Caco-2 (cell line): ENCODE data around the gene TPO. TPM values are rescaled to one million over a fixed set of nuclear protein-coding genes. Genes with fewer than 3 reads are reported as not detected.

Experiments used
- BruUV-seq: library from RNA; stranded (reverse); fragments of 400-500 nt; replicated peaks from 2 replicates; lab custom pipeline; 2021; lab: Mats Ljungman, UMichigan
- CTCF ChIA-PET: fragments of 300-600 bp; sonication (Branson Sonifier 250); formaldehyde crosslinking; loops from one replicate; lab custom pipeline; 2022; ENCODE audit warnings: antibody characterized with exemption; lab: Charles Lee
- POLR2A ChIA-PET: fragments of 300-600 bp; sonication (Branson Sonifier 250); formaldehyde crosslinking; loops from one replicate; lab custom pipeline; 2022; ENCODE audit warnings: antibody characterized with exemption; lab: Charles Lee
- DNase-seq, 2 experiments: peaks; one replicate each; pipeline versions ENCODE4 v3.0.0 to v3.0.0-alpha.2; 2020 to 2022
- H3K27me3 ChIP-seq: replicated peaks from 2 replicates; pipeline ENCODE4 v1.6.0; 2011; ENCODE audit warnings: low read length; ENCODE audit not compliant: control insufficient read depth, insufficient read depth
- H3K36me3 ChIP-seq: 2 replicates; pipeline ENCODE4 v1.5.1; 2011; ENCODE audit warnings: low read length; ENCODE audit not compliant: control insufficient read depth, insufficient read depth
- H3K4me1 ChIP-seq: fragments of 250-450 bp; sonication (Bioruptor Pico); 2 replicates; pipeline ENCODE4 v1.5.1; 2020; ENCODE audit warnings: mild to moderate bottlenecking
- H3K4me3 ChIP-seq: 2 replicates; pipeline ENCODE4 v1.5.1; 2011; ENCODE audit warnings: low read depth, mild to moderate bottlenecking, control low read depth, low read length
- H3K9me3 ChIP-seq: fragments of 250-450 bp; sonication (Bioruptor Pico); 2 replicates; pipeline ENCODE4 v1.5.1; 2020; ENCODE audit warnings: mild to moderate bottlenecking, moderate library complexity
- H3K27ac Mint-ChIP-seq: one replicate; pipeline ENCODE4 v1.8.0; 2022; ENCODE audit warnings: mixed read lengths; ENCODE audit not compliant: unreplicated experiment
- H3K27me3 Mint-ChIP-seq: one replicate; pipeline ENCODE4 v1.8.0; 2022; ENCODE audit warnings: mixed read lengths; ENCODE audit not compliant: insufficient read depth, unreplicated experiment
- H3K36me3 Mint-ChIP-seq: one replicate; pipeline ENCODE4 v1.8.0; 2022; ENCODE audit warnings: mild to moderate bottlenecking, mixed read lengths; ENCODE audit not compliant: insufficient read depth, unreplicated experiment
- H3K4me1 Mint-ChIP-seq: one replicate; pipeline ENCODE4 v1.8.0; 2022; ENCODE audit warnings: low read depth, mixed read lengths; ENCODE audit not compliant: unreplicated experiment
- H3K4me3 Mint-ChIP-seq: one replicate; pipeline ENCODE4 v1.8.0; 2022; ENCODE audit warnings: mild to moderate bottlenecking, moderate library complexity, mixed read lengths; ENCODE audit not compliant: unreplicated experiment
- H3K9me3 Mint-ChIP-seq: one replicate; pipeline ENCODE4 v1.8.0; 2022; ENCODE audit warnings: mixed read lengths; ENCODE audit not compliant: unreplicated experiment
- intact Hi-C: fragments of 100-400 bp; cut with micrococcal nuclease; formaldehyde crosslinking; loops from one replicate; pipeline ENCODE4 v1.10.0; 2022; ENCODE audit not compliant: unreplicated experiment
- total RNA-seq: library from RNA; stranded (reverse); gene quantifications from 2 replicates; pipeline ENCODE4 v1.2.3, GENCODE V29; 2022
- TF ChIP-seq, protein P1 (sequence below), 2 experiments: fragments of 200-600 bp in 1 of 2; IDR thresholded peaks; 1 replicate in 1 of 2; 2 replicates in 1 of 2; pipeline versions ENCODE4 v1.5.1 to v1.8.0; 2011 to 2022; ENCODE audit warnings: antibody characterized with exemption in 1 of 2, control low read depth in 1 of 2, inconsistent platforms in 1 of 2, low read depth in 1 of 2, low read length in 1 of 2, mild to moderate bottlenecking in 1 of 2, moderate library complexity in 1 of 2; ENCODE audit not compliant: insufficient read depth in 1 of 2, severe bottlenecking in 1 of 2, unreplicated experiment in 1 of 2

Gene TPO
- total RNA-seq, 1 experiment from 2014 or later: not detected

- Mint-ChIP-seq H3K27me3 (peaks cover 22% of the 10 kb centered on the region), H3K4me3 (no peak overlapping the region), H3K4me1 (no peaks in the 10 kb centered on the region), H3K36me3 (no peaks in the 10 kb centered on the region), H3K27ac (no peak overlapping the region), H3K9me3 (no peaks in the 10 kb centered on the region)
- Histone ChIP-seq H3K36me3 (no peaks in the 10 kb centered on the region), H3K9me3 (no peaks in the 10 kb centered on the region), H3K4me1 (no peaks in the 10 kb centered on the region), H3K27me3 (no peaks in the 10 kb centered on the region), H3K4me3 (no peak overlapping the region)
- intact Hi-C loops: no loop called here
- BruUV-seq: no TSS peak
- ChIA-PET POLR2A (no interaction called here), CTCF (no interaction called here)
- DNase-seq: no peak
- TF ChIP-seq, protein P1, sequence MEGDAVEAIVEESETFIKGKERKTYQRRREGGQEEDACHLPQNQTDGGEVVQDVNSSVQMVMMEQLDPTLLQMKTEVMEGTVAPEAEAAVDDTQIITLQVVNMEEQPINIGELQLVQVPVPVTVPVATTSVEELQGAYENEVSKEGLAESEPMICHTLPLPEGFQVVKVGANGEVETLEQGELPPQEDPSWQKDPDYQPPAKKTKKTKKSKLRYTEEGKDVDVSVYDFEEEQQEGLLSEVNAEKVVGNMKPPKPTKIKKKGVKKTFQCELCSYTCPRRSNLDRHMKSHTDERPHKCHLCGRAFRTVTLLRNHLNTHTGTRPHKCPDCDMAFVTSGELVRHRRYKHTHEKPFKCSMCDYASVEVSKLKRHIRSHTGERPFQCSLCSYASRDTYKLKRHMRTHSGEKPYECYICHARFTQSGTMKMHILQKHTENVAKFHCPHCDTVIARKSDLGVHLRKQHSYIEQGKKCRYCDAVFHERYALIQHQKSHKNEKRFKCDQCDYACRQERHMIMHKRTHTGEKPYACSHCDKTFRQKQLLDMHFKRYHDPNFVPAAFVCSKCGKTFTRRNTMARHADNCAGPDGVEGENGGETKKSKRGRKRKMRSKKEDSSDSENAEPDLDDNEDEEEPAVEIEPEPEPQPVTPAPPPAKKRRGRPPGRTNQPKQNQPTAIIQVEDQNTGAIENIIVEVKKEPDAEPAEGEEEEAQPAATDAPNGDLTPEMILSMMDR (IDR thresholded peaks at IDR 0.05; ENCODE audit: insufficient read depth in 1 of 2, low read depth in 1 of 2, low read length in 1 of 2, severe bottlenecking in 1 of 2, unreplicated experiment in 1 of 2): no peak
These were observed 15.9 kb upstream of the TPO start for GRCh38 chr2:1397350-1397749.

DNA sequence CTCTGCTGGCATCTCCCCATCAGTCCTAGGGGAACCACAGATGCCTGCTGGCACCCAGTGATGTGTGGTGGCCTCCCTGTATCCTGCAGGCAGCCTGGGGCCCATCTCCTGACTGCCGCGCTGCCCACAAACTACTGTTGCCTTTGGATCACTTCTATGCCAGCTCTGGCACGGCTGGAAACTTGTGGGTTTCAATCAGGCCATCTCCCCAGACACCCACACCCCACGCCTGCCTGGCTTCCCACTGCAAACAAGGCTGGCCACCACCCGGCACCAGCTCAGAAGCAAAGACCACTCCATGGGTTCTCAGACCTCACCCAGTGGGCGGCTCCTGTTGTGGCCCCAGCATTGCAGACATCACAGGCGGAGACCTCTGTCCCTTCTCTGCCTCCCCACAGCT, 15.1 kb upstream of the TPO start:
- TF ChIP-seq, protein P1 (IDR thresholded peaks at IDR 0.05; ENCODE audit: insufficient read depth in 1 of 2, low read depth in 1 of 2, low read length in 1 of 2, severe bottlenecking in 1 of 2, unreplicated experiment in 1 of 2): no peak
- Histone ChIP-seq H3K4me1 (no peaks in the 10 kb centered on the region), H3K4me3 (no peak overlapping the region), H3K36me3 (no peaks in the 10 kb centered on the region), H3K9me3 (no peaks in the 10 kb centered on the region), H3K27me3 (no peaks in the 10 kb centered on the region)
- intact Hi-C loops: no loop called here
- POLR2A ChIA-PET: no interaction called here
- no peak for DNase-seq
- Mint-ChIP-seq H3K27ac (no peak overlapping the region), H3K27me3 (peaks cover 23% of the 10 kb centered on the region), H3K4me3 (no peak overlapping the region), H3K36me3 (no peaks in the 10 kb centered on the region), H3K4me1 (no peaks in the 10 kb centered on the region), H3K9me3 (no peaks in the 10 kb centered on the region)
- CTCF ChIA-PET: no interaction called here
- BruUV-seq: no TSS peak

DNA sequence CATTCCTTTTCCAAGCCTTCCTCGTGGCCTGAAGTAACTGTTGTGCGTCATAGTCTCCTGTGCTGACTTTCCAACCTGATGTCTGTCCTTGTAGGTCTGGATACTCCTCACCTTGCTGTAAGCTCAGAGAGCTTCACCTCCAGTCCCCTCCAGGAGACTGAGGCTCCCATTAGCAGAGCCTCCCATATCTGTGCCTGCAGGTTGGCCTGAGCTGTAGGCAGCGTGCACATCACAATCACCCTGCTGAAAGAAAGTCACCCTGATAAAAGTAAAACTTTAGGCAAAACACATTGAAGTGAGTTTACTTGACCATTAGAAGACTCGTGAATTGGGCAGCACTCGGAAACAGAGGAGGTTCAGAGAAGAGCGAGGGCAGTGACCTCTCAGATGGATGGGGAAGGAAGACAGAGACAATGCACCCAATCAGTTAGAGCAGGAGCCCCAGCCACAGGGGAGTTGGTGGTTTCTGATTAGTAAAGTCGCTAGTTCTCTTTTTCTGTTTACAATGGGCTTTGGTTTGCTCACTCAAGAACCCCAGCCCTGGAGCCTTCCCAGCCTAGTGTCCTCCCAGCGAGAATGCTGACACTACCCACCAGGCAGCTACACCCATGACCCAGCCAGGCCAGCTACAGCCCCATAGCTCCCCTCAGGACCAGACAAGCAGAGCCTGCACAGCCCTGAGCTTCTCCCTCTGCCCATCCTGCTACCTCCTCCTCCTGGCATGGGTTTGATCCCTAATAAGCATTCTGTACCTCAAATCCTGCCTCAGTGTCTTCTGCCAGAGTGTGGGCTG, 12.1 kb upstream of the TPO start:
- no peaks in the 10 kb centered on the region for H3K4me1 ChIP-seq
- intact Hi-C loops: no loop called here
- Mint-ChIP-seq H3K4me1 (no peaks in the 10 kb centered on the region), H3K36me3 (no peaks in the 10 kb centered on the region), H3K27ac (no peak overlapping the region), H3K27me3 (peaks cover 22% of the 10 kb centered on the region), H3K9me3 (peaks cover 14% of the 10 kb centered on the region), H3K4me3 (no peak overlapping the region)
- CTCF ChIA-PET: no interaction called here
- TF ChIP-seq, protein P1 (IDR thresholded peaks at IDR 0.05; ENCODE audit: insufficient read depth in 1 of 2, low read depth in 1 of 2, low read length in 1 of 2, severe bottlenecking in 1 of 2, unreplicated experiment in 1 of 2): no peak
- POLR2A ChIA-PET: no interaction called here
- H3K27me3 ChIP-seq: no peaks in the 10 kb centered on the region
- no peak overlapping the region for H3K4me3 ChIP-seq
- no TSS peak for BruUV-seq
- no peaks in the 10 kb centered on the region for H3K36me3 ChIP-seq
- no peaks in the 10 kb centered on the region for H3K9me3 ChIP-seq
- DNase-seq: no peak
